B cell (primary cell): ENCODE data around the gene CCDC24. TPM values are rescaled to one million over a fixed set of nuclear protein-coding genes. Genes with fewer than 3 reads are reported as not detected.

Experiments
- ATAC-seq: fragments of 200-7000 bp; cut with Tn5 transposase; one replicate; pipeline ENCODE4 v1.10.0; 2021; ENCODE audit warnings: low read depth, mild to moderate bottlenecking, moderate number of reproducible peaks, moderate library complexity
- CTCF ChIA-PET: fragments of 350-600 bp; sonication (Branson Sonifier 250); formaldehyde crosslinking; loops from one replicate; lab custom pipeline; 2021; ENCODE audit warnings: antibody characterized with exemption, inconsistent platforms; lab: Charles Lee
- POLR2A ChIA-PET: fragments of 350-600 bp; sonication (Branson Sonifier 250); formaldehyde crosslinking; loops from one replicate; lab custom pipeline; 2021; ENCODE audit warnings: antibody characterized with exemption; lab: Charles Lee
- DNase-seq: peaks from one replicate; pipeline ENCODE4 v3.0.0; 2013
- H2AFZ ChIP-seq: 2 replicates; pipeline ENCODE4 v1.6.1; 2012; ENCODE audit warnings: mild to moderate bottlenecking, low read depth, low read length; ENCODE audit not compliant: insufficient read depth, poor library complexity, severe bottlenecking
- H3K27ac ChIP-seq, 2 donors: 1 replicate in 1 of 2; 2 replicates in 1 of 2; pipeline ENCODE4 v1.5.1; 2012 to 2013; ENCODE audit warnings: low read length in 2 of 2, mild to moderate bottlenecking in 2 of 2, moderate library complexity in 1 of 2
- H3K27me3 ChIP-seq, 4 experiments: fragments of 200-600 bp in 1 of 4; sonication (generic) in 1 of 4; replicated peaks in 1 of 4; 1 replicate in 2 of 4; 2 replicates in 2 of 4; pipeline versions ENCODE4 v1.6.1 to v1.7.0; 2013 to 2016; ENCODE audit warnings: low read length in 3 of 4, mild to moderate bottlenecking in 2 of 4, mixed read lengths in 1 of 4, moderate library complexity in 1 of 4; ENCODE audit not compliant: insufficient read depth in 4 of 4, control insufficient read depth in 3 of 4; ENCODE audit errors: control extremely low read depth in 1 of 4
- H3K36me3 ChIP-seq, 2 experiments: replicated peaks in 1 of 2; 1 replicate in 1 of 2; 2 replicates in 1 of 2; pipeline versions ENCODE4 v1.6.1 to v1.7.1; 2013; ENCODE audit warnings: low read length in 1 of 2; ENCODE audit not compliant: insufficient read depth in 2 of 2, control insufficient read depth in 1 of 2; ENCODE audit errors: control extremely low read depth in 1 of 2, extremely low read depth in 1 of 2
- H3K4me1 ChIP-seq, 2 donors: fragments of 200-600 bp in 1 of 2; sonication (generic) in 1 of 2; 1 replicate in 1 of 2; 2 replicates in 1 of 2; pipeline versions ENCODE4 v1.5.1 to v1.6.1; 2013 to 2017; ENCODE audit warnings: low read length in 2 of 2; ENCODE audit not compliant: control insufficient read depth in 2 of 2, insufficient read depth in 2 of 2
- H3K4me2 ChIP-seq: replicated peaks from 2 replicates; pipeline ENCODE3; 2012; ENCODE audit warnings: mild to moderate bottlenecking, low read depth, low read length; ENCODE audit not compliant: poor library complexity, severe bottlenecking
- H3K4me3 ChIP-seq, 5 experiments: fragments of 200-600 bp in 1 of 5; sonication (generic) in 1 of 5; 1 replicate in 3 of 5; 2 replicates in 2 of 5; pipeline versions ENCODE4 v1.5.1 to v1.7.0; 2011 to 2016; ENCODE audit warnings: low read length in 4 of 5, mild to moderate bottlenecking in 4 of 5, low read depth in 2 of 5, control low read depth in 1 of 5, moderate library complexity in 1 of 5; ENCODE audit not compliant: insufficient read depth in 1 of 5; ENCODE audit errors: control extremely low read depth in 1 of 5, extremely low read depth in 1 of 5
- H3K79me2 ChIP-seq: fragments of 200-600 bp; sonication (generic); one replicate; pipeline ENCODE4 v1.6.0; 2016; ENCODE audit warnings: low read length; ENCODE audit not compliant: control insufficient read depth, insufficient read depth
- H3K9ac ChIP-seq: fragments of 200-600 bp; sonication (generic); 2 replicates; pipeline ENCODE4 v1.6.1; 2017; ENCODE audit warnings: mild to moderate bottlenecking, low read length, moderate library complexity
- H3K9me3 ChIP-seq, 3 donors: one replicate each; pipeline versions ENCODE4 v1.6.1 to v1.7.1; 2013; ENCODE audit warnings: low read length in 2 of 3; ENCODE audit not compliant: control insufficient read depth in 2 of 3, insufficient read depth in 1 of 3; ENCODE audit errors: control extremely low read depth in 1 of 3
- H4K20me1 ChIP-seq: 2 replicates; pipeline ENCODE4 v1.6.0; 2012; ENCODE audit warnings: mild to moderate bottlenecking, low read length; ENCODE audit not compliant: insufficient read depth, control insufficient read depth, poor library complexity, severe bottlenecking
- H3K27ac Mint-ChIP-seq: one replicate; pipeline ENCODE4 v1.8.0; 2021; ENCODE audit warnings: mixed read lengths
- H3K27me3 Mint-ChIP-seq: one replicate; pipeline ENCODE4 v1.8.0; 2021; ENCODE audit warnings: mixed read lengths
- H3K4me1 Mint-ChIP-seq: one replicate; pipeline ENCODE4 v1.8.0; 2021; ENCODE audit warnings: mixed read lengths
- H3K4me3 Mint-ChIP-seq: one replicate; pipeline ENCODE4 v1.8.0; 2021; ENCODE audit warnings: mixed read lengths
- H3K9me3 Mint-ChIP-seq: one replicate; pipeline ENCODE4 v1.8.0; 2022; ENCODE audit warnings: mixed read lengths; ENCODE audit not compliant: insufficient read depth
- EZH2 ChIP-seq: IDR thresholded peaks from 2 replicates; pipeline ENCODE4 v1.6.1; 2012; ENCODE audit warnings: borderline replicate concordance, low read depth, mild to moderate bottlenecking, moderate library complexity, low read length; ENCODE audit not compliant: insufficient read depth, poor library complexity, severe bottlenecking
- WGBS: methylation state at CpG from one replicate; pipeline ENCODE4 v1.1.5; 2013; ENCODE audit warnings: missing lambda C conversion rate; ENCODE audit not compliant: insufficient coverage; 5-methylcytosine and 5-hydroxymethylcytosine counted together
- intact Hi-C: fragments of 100-400 bp; cut with micrococcal nuclease; formaldehyde crosslinking; loops from one replicate; pipeline ENCODE4 v1.10.0; 2022
- polyA plus RNA-seq: library from polyadenylated mRNA; depleted of rRNA; stranded (reverse); fragments of >200 nt; gene quantifications from 2 replicates; pipeline ENCODE4 v1.2.3, GENCODE V29; 2012
- total RNA-seq, 2 donors: library from RNA; stranded (reverse); fragments of 120-200 nt in 1 of 2; gene quantifications; 1 replicate in 1 of 2; 2 replicates in 1 of 2; pipeline versions ENCODE4 v1.2.3 to v1.2.4, GENCODE V29; 2013 to 2022
- TF ChIP-seq, protein P1 (sequence below): fragments of 200-600 bp; IDR thresholded peaks from one replicate; pipeline ENCODE4 v1.8.0; 2022; ENCODE audit warnings: antibody characterized with exemption, mild to moderate bottlenecking

Gene CCDC24
- total and polyA plus RNA-seq, 2 donors (not counting 1 experiment from before 2014, with no cell fraction given), result 10.1 to 18.4 TPM

DNA sequence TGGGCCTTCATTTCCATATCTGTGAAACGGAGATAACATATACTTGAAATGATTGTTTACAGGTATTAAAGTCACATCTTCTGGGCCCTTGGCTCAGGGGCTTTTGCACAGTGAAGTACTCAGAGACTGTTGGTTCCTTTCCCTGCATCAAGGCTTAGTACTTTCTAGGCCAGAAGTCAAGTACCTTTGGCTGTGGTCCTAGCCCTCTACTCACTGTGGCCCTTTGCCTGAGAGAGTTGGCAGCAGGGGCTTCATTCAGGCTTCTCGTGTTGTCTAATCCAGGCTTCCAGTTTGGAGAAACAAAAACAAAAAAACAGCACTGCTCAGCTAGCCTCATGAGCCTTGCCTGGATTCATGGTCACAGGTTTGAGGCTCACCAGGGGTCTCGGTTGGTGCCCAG lies 29.7 kb upstream of the CCDC24 start:
- no peaks in the 10 kb centered on the region for H3K9me3 ChIP-seq
- H3K9ac ChIP-seq, result no peak overlapping the region
- no peaks in the 10 kb centered on the region for H4K20me1 ChIP-seq
- no peak overlapping the region for H3K4me3 Mint-ChIP-seq
- no peaks in the 10 kb centered on the region for H3K9me3 Mint-ChIP-seq
- no peaks in the 10 kb centered on the region for H3K79me2 ChIP-seq
- H3K27me3 ChIP-seq, result no peaks in the 10 kb centered on the region
- no peak overlapping the region for H2AFZ ChIP-seq
- DNase-seq (no peak), ATAC-seq (no peak)
- intact Hi-C loops, result no loop called here
- TF ChIP-seq EZH2, result no peak
- TF ChIP-seq, protein P1, sequence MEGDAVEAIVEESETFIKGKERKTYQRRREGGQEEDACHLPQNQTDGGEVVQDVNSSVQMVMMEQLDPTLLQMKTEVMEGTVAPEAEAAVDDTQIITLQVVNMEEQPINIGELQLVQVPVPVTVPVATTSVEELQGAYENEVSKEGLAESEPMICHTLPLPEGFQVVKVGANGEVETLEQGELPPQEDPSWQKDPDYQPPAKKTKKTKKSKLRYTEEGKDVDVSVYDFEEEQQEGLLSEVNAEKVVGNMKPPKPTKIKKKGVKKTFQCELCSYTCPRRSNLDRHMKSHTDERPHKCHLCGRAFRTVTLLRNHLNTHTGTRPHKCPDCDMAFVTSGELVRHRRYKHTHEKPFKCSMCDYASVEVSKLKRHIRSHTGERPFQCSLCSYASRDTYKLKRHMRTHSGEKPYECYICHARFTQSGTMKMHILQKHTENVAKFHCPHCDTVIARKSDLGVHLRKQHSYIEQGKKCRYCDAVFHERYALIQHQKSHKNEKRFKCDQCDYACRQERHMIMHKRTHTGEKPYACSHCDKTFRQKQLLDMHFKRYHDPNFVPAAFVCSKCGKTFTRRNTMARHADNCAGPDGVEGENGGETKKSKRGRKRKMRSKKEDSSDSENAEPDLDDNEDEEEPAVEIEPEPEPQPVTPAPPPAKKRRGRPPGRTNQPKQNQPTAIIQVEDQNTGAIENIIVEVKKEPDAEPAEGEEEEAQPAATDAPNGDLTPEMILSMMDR, result no peak
- H3K27ac Mint-ChIP-seq, result no peak overlapping the region
- H3K36me3 ChIP-seq, result peaks cover 0 to 21% of the 10 kb centered on the region in 2 experiments
- ChIA-PET CTCF (no interaction called here), POLR2A (no interaction called here)
- H3K4me1 ChIP-seq, result no peaks in the 10 kb centered on the region
- H3K27me3 Mint-ChIP-seq, result no peaks in the 10 kb centered on the region
- no peak overlapping the region for H3K4me2 ChIP-seq
- 94% methylated on average over 2 of the region's 3 CpGs for WGBS
- no peak overlapping the region for H3K4me3 ChIP-seq
- H3K4me1 Mint-ChIP-seq, result no peaks in the 10 kb centered on the region
- H3K27ac ChIP-seq, result no peak overlapping the region

DNA sequence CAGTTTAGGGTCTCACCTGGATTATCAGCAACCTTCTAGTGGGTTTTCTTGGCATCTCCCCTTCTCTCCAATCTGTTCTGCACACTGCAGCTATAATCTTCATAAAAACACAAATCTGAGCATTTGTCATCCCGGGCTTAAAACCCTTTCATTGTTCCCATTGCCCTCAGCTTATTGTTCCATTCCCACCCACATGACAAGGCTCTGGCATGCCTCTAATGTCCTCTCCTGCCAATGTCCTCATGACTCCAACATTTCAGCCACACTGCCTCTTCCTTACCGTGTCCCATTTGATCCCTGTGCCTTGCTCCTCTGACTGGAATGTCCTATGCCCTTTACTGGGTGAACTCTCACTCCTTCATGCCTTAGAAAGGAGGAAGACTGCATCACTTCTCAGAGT lies 29.1 kb upstream of the CCDC24 start:
- DNase-seq, result no peak
- H3K9ac ChIP-seq, result no peak overlapping the region
- intact Hi-C loops, result no loop called here
- H4K20me1 ChIP-seq, result no peaks in the 10 kb centered on the region
- no peaks in the 10 kb centered on the region for H3K4me1 ChIP-seq
- H3K4me3 ChIP-seq, result no peak overlapping the region
- no peaks in the 10 kb centered on the region for H3K79me2 ChIP-seq
- CTCF ChIA-PET, result no interaction called here
- no peaks in the 10 kb centered on the region for H3K9me3 ChIP-seq
- H3K4me1 Mint-ChIP-seq, result no peaks in the 10 kb centered on the region
- no peak for ATAC-seq
- H2AFZ ChIP-seq, result no peak overlapping the region
- peaks cover 0 to 15% of the 10 kb centered on the region in 2 experiments for H3K36me3 ChIP-seq
- H3K4me2 ChIP-seq, result no peak overlapping the region
- H3K27ac Mint-ChIP-seq, result no peak overlapping the region
- 100% methylated on average over 2 of the region's 2 CpGs for WGBS
- no peaks in the 10 kb centered on the region for H3K27me3 ChIP-seq
- no peak overlapping the region for H3K4me3 Mint-ChIP-seq
- no peak overlapping the region for H3K27ac ChIP-seq
- TF ChIP-seq EZH2, result no peak
- TF ChIP-seq, protein P1, result no peak
- POLR2A ChIA-PET, result no interaction called here
- H3K27me3 Mint-ChIP-seq, result no peaks in the 10 kb centered on the region
- no peaks in the 10 kb centered on the region for H3K9me3 Mint-ChIP-seq
